Inferior parietal cortex (tissue), 1 donor: ENCODE results near the gene DDX51.

Experiments used
- DNase-seq: peaks from one replicate; pipeline ENCODE4 v3.0.0-alpha.2; 2016; ENCODE audit errors: extremely low spot score

Gene DDX51

DNA sequence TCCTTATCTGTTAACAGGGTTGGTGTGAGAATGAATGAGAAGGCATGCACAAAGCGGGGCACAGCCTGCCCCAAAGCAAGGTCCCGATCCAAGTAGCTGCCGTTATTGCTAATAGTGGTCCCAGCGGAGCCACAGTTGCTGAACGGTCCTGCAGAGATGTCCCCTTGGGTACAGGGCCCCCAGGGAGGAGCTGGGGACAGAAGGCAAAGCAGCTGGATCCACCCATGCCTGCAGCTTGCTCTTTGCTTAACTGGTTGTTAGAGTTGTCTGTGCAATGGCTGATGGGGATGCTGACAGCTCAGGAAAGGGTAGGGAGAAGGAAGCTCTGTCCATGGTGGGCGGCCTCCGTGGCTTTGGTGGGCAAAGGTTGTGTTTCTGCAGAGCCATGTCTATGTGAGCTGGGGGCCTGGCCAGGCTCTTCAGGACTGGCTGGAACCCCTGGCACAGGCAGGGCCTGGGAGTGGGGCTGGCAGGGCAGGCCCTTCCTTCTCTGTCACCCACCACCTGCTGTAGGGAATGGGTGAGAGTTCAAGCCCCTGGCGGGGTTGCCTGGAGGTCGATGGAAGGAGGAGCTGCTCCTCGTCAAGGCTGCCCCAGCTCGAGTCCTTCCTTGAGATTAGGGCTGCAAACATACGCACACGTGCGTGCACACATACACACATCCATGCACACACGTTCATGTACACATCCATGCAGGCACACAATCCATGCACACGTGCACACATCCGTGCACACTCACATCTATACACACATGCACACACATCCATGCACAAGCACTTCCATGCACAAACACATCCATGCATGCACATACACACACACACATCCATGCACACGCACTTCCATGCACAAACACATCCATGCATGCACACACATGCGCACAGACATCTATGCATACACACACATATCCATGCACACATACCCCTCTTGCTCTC, 35.6 kb upstream of the DDX51 start:
- DNase-seq: no peak

GRCh38 chr12:132178801-132179401, 34.8 kb upstream of the DDX51 start:
- DNase-seq: no peak

DNA sequence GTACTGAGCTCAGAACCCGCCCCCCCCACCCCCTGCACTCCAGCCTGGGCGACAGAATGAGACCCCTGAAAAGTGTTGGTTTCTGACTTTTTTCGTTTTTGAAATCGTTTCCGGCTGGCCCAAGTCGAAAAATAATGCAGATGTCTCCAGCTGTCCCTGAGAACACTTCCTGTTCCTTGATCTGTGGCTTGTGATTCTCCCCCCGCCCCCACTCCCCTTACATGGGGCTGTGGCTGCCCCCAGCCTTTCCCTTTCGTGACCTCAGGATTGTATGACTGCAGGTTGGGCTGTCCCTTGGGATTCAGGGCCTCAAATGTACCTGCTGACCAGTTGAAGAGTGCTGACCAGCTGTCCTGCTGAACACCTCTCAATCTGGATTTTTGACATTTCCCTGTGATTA, 34.2 kb upstream of the DDX51 start:
- no peak for DNase-seq

DNA sequence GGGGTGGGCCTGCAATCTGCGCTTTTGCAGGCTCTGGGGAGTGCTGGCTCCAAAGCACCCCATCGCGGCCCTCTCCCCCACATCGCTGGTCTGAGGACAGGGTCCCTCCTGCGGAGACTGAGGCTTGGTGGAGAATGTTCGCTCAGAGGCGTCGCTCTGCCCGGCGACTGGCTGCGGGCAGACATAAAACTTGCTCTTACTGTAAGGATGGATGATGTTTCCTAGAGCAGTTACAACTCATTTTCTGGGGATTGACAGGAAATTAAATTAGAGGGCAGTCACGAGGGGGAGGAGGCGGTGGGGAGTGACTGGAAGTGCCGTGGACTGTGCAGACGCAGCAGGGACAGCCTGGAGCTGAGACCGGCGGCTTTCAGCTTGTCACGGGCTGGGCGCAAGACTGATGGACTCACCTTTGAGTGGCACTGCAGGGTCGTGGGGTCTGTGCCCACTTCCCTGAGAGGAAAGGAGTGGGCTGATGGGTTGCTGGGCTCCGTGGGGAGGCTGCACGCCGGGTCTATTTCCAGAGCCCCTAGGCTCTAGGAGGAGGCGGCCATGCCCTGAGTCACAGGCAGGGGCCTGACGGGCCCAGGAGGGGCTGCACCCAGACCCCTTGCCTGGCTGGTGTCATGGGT, 32.9 kb upstream of the DDX51 start:
- DNase-seq: no peak

DNA sequence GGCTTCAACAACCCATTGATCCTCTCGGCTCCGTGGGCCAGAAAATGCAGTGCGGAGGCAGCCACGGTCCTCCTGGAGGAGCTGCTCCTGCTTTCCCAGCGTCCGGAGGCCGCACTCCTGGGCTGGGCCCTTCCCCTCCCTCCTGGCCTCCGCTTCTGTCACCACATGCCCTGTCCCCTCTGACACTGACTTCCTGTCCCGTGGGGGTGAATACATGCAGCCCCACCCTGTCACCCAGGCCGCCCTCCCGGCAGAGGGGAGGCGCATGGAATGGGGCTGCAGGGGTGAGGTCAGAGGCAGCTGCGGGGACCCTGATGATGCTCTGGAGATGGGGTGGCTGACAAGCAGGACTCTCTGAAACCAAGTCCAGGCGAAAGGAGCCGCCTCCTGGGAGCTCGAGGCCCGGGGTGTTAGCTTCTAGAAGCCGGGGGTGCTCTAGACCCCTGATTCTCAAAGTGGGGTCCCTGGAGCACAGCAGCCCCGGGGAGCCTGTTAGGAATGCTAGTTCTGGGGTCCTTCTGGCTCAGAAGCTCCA, 32.3 kb upstream of the DDX51 start:
- DNase-seq: no peak

- no peak for DNase-seq
Observed at GRCh38 chr12:132175496-132176384, 31.6 kb upstream of the DDX51 start.

GRCh38 chr12:132174839-132175490, 30.8 kb upstream of the DDX51 start:
- DNase-seq: no peak

GRCh38 chr12:132174015-132174838, 30.1 kb upstream of the DDX51 start:
- DNase-seq: no peak

DNA sequence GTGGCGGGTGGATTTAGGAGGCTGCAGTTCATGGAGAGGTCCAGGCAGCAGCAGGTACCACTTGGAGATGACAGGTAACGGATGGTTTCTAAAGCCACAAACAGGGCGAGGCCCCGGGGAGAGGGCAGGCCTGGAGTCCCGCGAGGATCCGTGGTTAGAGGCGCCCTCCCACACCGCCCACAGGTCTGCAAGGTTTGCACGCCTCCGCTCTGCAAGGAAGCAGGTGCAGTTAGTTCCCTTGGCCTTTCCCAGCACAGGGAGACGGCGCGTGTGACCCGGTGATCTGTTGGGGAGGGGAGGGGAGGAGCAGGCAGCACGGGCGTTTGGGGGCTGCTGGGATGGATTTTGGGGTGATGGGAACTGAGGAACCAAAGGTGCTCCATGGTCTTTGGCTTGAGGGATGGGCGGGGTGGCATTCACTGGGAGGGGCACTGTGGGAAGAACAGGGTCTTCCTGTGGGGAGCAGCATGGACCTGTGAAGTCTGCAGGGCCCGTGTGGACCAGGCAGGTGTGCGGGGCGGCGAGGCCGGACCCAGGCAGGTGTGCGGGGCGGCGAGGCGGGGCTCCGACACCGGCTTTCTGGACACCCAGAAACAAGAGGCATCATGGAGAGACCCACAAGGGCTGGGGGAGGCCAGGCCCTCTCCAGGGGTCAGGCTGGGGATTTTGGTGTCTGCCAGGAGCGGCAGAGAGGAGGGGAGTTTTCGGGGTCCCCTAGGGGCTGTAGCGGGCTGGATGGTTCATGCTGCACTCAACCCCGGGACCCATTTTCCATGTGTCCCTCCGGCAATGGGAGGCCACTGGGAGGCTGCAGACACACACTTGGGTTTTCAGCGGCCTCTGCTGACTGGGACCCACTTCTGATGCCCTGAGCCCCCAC, 29.3 kb upstream of the DDX51 start:
- DNase-seq: no peak

DNA sequence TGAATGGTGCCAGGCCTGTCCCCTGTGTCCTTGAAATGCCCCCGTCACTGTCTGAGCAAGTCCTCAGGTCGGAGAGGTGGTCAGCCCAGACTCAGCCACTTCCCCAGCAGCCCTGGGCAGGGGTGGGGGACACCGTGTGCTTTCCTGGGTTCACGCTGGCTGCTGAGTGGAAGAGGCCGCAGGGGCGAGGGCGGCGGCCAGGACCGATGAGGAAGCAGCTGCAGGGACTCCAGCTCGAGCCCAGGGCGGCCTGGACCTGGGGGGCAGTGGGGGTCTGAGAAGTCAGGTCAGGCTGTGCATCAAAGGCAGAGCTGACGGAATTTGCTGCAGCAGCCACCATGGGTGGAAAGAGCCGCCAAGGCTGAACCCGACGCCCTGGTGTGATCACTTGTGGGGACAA, 28.5 kb upstream of the DDX51 start:
- no peak for DNase-seq

DNA sequence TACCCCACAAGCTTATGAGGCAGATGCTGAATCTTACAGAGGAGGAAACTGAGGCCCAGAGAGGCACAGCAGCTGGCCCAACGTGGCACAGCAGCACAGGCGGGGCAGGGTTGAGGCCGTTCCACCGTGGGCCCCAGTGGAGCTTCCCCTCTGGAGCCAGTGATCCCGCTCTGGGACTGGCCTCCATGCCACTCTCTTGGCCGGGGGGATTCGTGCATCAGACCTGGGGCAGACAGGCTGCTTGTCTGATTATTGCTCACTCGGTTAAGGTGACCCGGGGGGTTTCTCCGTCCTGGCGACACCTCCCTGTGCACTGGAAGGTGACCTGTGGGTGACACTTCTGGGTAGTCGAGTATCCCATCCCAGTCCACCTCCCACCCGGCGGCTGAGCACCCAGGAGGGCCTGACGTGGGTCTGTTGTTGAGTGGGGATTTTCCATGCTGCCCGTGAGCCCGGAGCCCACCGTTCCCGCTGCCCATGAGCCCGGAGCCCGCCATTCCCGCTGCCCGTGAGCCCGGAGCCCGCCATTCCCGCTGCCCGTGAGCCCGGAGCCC, 27.9 kb upstream of the DDX51 start:
- DNase-seq: no peak

- DNase-seq: no peak
Observed at GRCh38 chr12:132171293-132171967, 27.3 kb upstream of the DDX51 start.

- DNase-seq: no peak
Observed at GRCh38 chr12:132170637-132171292, 26.6 kb upstream of the DDX51 start.

DNA sequence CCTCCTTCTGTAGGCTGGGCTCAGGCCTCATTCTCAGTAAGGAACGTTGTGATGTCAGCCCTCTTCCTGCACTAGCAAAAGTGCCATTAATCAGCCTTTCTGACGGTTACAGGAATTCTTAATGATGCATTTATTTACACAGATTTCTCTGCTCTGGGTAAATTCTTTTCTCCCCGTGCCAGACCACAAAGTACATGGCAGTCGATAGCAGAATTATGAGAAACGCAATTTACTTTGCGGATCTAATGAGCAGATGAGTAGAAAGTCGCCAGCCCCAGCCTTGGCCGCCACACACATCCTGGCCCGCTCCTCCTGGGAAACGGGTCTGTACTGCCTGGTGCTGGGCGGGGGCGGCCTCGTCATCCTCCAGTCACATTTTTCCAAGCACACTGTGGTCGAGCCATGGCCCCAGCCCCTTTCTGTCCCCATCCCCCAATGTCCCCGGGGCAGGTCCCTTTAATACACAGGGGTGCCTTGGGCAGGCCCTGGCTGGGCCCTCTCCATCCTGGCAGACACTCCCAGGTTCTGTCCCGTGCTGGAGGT, 26.0 kb upstream of the DDX51 start:
- DNase-seq: no peak

DNA sequence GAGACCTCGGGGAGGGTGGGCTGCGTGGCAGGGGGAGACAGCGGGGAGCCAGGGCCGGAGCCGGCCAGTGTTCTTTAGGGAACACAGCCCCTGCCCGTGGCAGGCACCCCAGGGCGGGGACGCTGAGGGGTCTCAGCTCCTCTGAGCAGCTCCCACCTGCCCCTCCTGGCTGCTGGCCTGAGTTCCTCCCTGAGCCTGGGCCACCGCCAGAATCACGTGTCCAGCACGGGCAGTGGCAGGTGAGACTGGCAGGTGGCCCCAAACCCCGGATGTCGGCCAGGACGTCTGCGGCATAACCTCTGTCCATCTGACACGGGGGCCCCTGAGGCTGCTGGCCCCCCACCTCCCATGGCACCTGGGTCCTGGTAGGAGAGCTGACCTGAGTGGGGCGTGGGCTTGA, 25.3 kb upstream of the DDX51 start:
- DNase-seq: no peak

DNA sequence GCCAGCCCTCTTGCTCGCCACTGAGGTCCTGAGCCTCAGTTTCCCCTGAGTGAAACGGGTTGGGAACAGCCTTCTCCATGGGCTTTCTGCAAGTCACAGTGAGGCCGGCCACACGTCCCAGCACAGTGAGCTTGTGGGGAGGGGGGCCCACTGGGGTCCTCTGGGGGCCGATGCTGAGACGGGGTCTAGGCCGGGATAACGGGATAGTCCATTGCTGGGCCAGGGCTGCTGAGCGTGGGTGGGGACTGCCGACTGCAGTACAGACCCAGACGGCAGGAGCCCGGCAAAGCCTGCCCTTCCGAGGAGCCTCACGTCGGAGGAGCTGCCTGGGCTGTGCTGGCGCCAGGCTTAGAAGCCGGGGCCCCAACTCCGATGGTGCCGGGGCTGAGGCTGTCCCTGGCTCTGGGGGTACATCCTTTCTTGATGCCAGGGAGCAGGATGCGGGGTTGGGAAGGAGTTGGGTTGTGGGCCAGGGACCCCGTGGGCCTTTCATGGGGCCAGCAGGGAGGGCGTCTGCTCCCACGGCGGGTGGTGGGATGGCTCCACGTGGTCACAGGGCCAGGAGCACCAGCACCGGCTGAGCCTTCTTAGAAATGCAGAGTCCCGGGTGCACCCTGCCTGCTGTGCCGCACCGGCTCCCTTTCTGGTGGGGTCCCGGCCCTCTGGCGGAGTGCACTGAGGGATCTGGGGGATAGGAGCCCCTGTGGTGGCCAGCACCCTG, 24.4 kb upstream of the DDX51 start:
- no peak for DNase-seq
